HG02610 (cell line): Measurements from ENCODE around the gene KIF22.
"Not testable (repeated sequence)": the region's sequence is repeated elsewhere in the genome, so short reads cannot be mapped to it uniquely, and the experiment has no call there.

Experiments
- ATAC-seq: cut with Tn5 transposase; IDR thresholded peaks from one replicate; pipeline ENCODE4 v1.9.1; 2021; ENCODE audit warnings: mild to moderate bottlenecking, moderate library complexity; ENCODE audit not compliant: unreplicated experiment

KIF22 gene

GRCh38 chr16:29765167-29766032 lies 25.2 kb upstream of the KIF22 start:
- ATAC-seq, result no peak

GRCh38 chr16:29766571-29766970 lies 24.0 kb upstream of the KIF22 start:
- ATAC-seq, result no peak

- no peak for ATAC-seq
Measured at GRCh38 chr16:29767062-29767461, 23.5 kb upstream of the KIF22 start.

GRCh38 chr16:29769507-29769906 lies 21.0 kb upstream of the KIF22 start:
- no peak for ATAC-seq

- ATAC-seq, result no peak
Measured at GRCh38 chr16:29770250-29770929, 20.2 kb upstream of the KIF22 start.

GRCh38 chr16:29772330-29772729 lies 18.2 kb upstream of the KIF22 start:
- not testable (repeated sequence) for ATAC-seq

GRCh38 chr16:29774730-29775129 lies 15.8 kb upstream of the KIF22 start:
- no peak for ATAC-seq

- ATAC-seq, result no peak
Measured at GRCh38 chr16:29775742-29776408, 14.7 kb upstream of the KIF22 start.

- no peak for ATAC-seq
Measured at GRCh38 chr16:29777576-29778350, 12.8 kb upstream of the KIF22 start, which contains the start of gene ZG16. Gene ZG16, plus strand, starts transcription at chr16:29778256. Its CDS starts 1,011 bp downstream, at chr16:29779267.

- ATAC-seq, result no peak
Measured at GRCh38 chr16:29779474-29779873, 11.1 kb upstream of the KIF22 start.

GRCh38 chr16:29783094-29783953 lies 7.2 kb upstream of the KIF22 start:
- ATAC-seq, result not testable (repeated sequence)

GRCh38 chr16:29784157-29784556 lies 6.4 kb upstream of the KIF22 start:
- no peak for ATAC-seq

- ATAC-seq, result no peak
Measured at GRCh38 chr16:29784901-29785500, 5.5 kb upstream of the KIF22 start.

- ATAC-seq, result not testable (repeated sequence)
Measured at GRCh38 chr16:29787155-29787554, 3.4 kb upstream of the KIF22 start.

- no peak for ATAC-seq
Measured at GRCh38 chr16:29789775-29790182, 772 bp upstream of the KIF22 start.

- no peak for ATAC-seq
Measured at GRCh38 chr16:29790949-29791844, 646 bp downstream of the KIF22 start.

- no peak for ATAC-seq
Measured at GRCh38 chr16:29791845-29792807, 1.6 kb downstream of the KIF22 start.
